Suprapubic skin (tissue), 4 donors: ENCODE data around the gene CCL8. TPM values are rescaled to one million over a fixed set of nuclear protein-coding genes. Genes with fewer than 3 reads are reported as not detected.
"Not testable (repeated sequence)": the region's sequence is repeated elsewhere in the genome, so short reads cannot be mapped to it uniquely, and the experiment has no call there.

Experiments
- DNase-seq, 2 donors: peaks; one replicate each; pipeline ENCODE4 v3.0.0-alpha.2; 2019; ENCODE audit warnings: low spot score in 2 of 2
- H3K27ac ChIP-seq: fragments of 200-600 bp; sonication (generic); one replicate; pipeline ENCODE4 v1.5.1; 2019
- H3K27me3 ChIP-seq: fragments of 200-600 bp; sonication (generic); one replicate; pipeline ENCODE4 v1.5.1; 2019
- H3K36me3 ChIP-seq: fragments of 200-600 bp; sonication (generic); one replicate; pipeline ENCODE4 v1.5.1; 2019
- H3K4me1 ChIP-seq: fragments of 200-600 bp; sonication (generic); one replicate; pipeline ENCODE4 v1.5.1; 2019
- H3K4me3 ChIP-seq: fragments of 200-600 bp; sonication (generic); one replicate; pipeline ENCODE4 v1.5.1; 2019; ENCODE audit warnings: mild to moderate bottlenecking
- H3K9me3 ChIP-seq: fragments of 200-600 bp; sonication (generic); one replicate; pipeline ENCODE4 v1.5.1; 2019
- EP300 ChIP-seq: sonication (generic); formaldehyde crosslinking; IDR thresholded peaks from one replicate; pipeline ENCODE4 v1.6.1; 2017; ENCODE audit warnings: antibody characterized with exemption
- POLR2A ChIP-seq, 2 donors: fragments of 450-650 bp; IDR thresholded peaks; one replicate each; pipeline ENCODE4 v1.6.1; 2017; ENCODE audit warnings: antibody characterized with exemption in 2 of 2, mild to moderate bottlenecking in 2 of 2, moderate library complexity in 2 of 2
- POLR2AphosphoS5 ChIP-seq, 3 donors: sonication (generic); formaldehyde crosslinking; IDR thresholded peaks; one replicate each; pipeline ENCODE4 v1.6.1; 2017; ENCODE audit warnings: antibody characterized with exemption in 3 of 3
- WGBS: methylation state at CpG from one replicate; pipeline ENCODE4 v1.1.5; 2018; 5-methylcytosine and 5-hydroxymethylcytosine counted together
- total RNA-seq, 4 donors: library from RNA; depleted of rRNA; stranded (reverse); fragments of >200 nt; gene quantifications; one replicate each; pipeline ENCODE4 v1.1.0, GENCODE V29; 2016
- TF ChIP-seq, protein P1 (sequence below), 2 donors: fragments of 200-600 bp in 1 of 2; fragments of 450-650 bp in 1 of 2; sonication (generic) in 1 of 2; IDR thresholded peaks; one replicate each; pipeline ENCODE4 v1.5.1; 2016 to 2019; ENCODE audit warnings: antibody characterized with exemption in 2 of 2, mild to moderate bottlenecking in 1 of 2, moderate library complexity in 1 of 2

The CCL8 gene
- total RNA-seq, 4 donors from 2014 or later: 0.64 to 2.2 TPM; not detected in 2

DNA sequence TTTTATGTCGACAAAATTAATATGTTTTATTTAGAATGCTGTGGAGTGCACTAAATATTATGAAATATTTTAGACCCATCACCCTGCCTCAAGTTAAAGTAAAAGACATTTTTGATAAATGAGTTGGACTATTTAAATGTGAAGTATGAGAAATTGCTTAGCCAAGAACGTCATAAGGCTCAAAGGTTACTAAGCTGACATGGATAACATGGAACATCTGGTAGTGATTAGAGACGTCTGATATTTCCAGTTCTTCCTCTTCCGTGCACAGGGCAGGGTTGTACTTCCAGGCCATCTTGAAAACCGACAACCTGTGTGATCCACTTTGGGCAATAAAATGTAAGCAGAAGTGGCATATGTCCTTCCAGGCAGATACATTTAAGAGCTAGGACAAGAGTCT is 7.2 kb upstream of the CCL8 start:
- Histone ChIP-seq H3K27ac (no peak overlapping the region), H3K4me3 (no peak overlapping the region), H3K36me3 (no peaks in the 10 kb centered on the region), H3K27me3 (no peaks in the 10 kb centered on the region), H3K9me3 (no peaks in the 10 kb centered on the region), H3K4me1 (peaks cover 40% of the 10 kb centered on the region)
- WGBS: 45% methylated on average over 5 of the region's 5 CpGs
- no peak for TF ChIP-seq EP300
- TF ChIP-seq POLR2A (IDR thresholded peaks at IDR 0.05): no peak
- TF ChIP-seq, protein P1, sequence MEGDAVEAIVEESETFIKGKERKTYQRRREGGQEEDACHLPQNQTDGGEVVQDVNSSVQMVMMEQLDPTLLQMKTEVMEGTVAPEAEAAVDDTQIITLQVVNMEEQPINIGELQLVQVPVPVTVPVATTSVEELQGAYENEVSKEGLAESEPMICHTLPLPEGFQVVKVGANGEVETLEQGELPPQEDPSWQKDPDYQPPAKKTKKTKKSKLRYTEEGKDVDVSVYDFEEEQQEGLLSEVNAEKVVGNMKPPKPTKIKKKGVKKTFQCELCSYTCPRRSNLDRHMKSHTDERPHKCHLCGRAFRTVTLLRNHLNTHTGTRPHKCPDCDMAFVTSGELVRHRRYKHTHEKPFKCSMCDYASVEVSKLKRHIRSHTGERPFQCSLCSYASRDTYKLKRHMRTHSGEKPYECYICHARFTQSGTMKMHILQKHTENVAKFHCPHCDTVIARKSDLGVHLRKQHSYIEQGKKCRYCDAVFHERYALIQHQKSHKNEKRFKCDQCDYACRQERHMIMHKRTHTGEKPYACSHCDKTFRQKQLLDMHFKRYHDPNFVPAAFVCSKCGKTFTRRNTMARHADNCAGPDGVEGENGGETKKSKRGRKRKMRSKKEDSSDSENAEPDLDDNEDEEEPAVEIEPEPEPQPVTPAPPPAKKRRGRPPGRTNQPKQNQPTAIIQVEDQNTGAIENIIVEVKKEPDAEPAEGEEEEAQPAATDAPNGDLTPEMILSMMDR (IDR thresholded peaks at IDR 0.05): no peak
- TF ChIP-seq POLR2AphosphoS5 (IDR thresholded peaks at IDR 0.05): no peak
- DNase-seq: no peak

DNA sequence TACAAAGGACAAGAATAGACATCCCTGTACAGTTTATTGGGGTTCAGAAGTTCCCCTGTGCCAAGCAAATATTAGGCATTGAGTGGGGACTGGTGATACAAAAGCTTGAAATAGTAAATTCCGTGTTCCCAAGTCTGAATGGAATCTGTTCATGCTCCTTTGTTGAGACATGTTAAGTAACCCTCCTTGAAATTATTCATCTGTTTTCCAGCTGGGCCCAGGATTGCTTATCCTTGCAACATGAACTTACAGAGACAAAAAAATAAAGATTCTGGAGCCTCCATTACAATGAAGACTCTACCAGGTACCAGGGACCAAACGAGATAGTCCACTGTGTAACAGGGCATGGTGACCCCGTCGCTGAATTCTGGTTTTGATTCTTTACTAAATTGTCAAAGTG is 6.1 kb upstream of the CCL8 start:
- no peak overlapping the region for H3K27ac ChIP-seq

DNA sequence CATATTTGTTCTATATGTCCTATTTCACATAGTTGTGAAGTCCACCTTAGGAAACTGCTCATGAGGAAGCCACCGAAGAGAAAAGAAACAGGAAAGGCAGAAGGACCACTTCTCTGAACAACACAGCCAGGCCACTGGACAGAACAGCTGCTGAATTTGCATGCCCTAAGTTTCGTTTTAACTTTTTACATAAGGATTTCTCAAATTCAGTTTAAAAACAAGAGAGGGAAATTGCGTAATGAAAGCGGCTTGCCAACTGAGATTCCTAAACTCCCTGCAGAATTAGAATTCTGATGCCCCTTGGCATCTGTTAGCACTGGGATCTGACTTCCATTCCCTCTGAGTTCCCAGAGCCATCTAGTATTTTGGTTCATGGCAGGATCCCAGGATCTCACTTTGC is 5.0 kb upstream of the CCL8 start:
- H3K36me3 ChIP-seq: no peaks in the 10 kb centered on the region
- TF ChIP-seq EP300 (no peak), POLR2AphosphoS5 (IDR thresholded peaks at IDR 0.05) (peak in 2 of 3 donors; percentile 44 to 73)
- no peak overlapping the region for H3K4me3 ChIP-seq
- 16% methylated on average over 4 of the region's 4 CpGs for WGBS
- DNase-seq: no peak
- peaks cover 31% of the 10 kb centered on the region for H3K4me1 ChIP-seq
- H3K27ac ChIP-seq: peak overlapping the region; percentile 72
- no peaks in the 10 kb centered on the region for H3K9me3 ChIP-seq
- no peaks in the 10 kb centered on the region for H3K27me3 ChIP-seq

More for the DNA sequence above, 6.1 kb upstream of the CCL8 start:
- Histone ChIP-seq H3K36me3 (no peaks in the 10 kb centered on the region), H3K27me3 (no peaks in the 10 kb centered on the region), H3K4me3 (no peak overlapping the region), H3K4me1 (peaks cover 31% of the 10 kb centered on the region), H3K9me3 (no peaks in the 10 kb centered on the region)
- no peak for DNase-seq
- WGBS: 72% methylated on average over 4 of the region's 4 CpGs
- TF ChIP-seq POLR2AphosphoS5 (IDR thresholded peaks at IDR 0.05): no peak
- no peak for TF ChIP-seq POLR2A (IDR thresholded peaks at IDR 0.05)
- no peak for TF ChIP-seq EP300
- TF ChIP-seq, protein P1 (IDR thresholded peaks at IDR 0.05): no peak

DNA sequence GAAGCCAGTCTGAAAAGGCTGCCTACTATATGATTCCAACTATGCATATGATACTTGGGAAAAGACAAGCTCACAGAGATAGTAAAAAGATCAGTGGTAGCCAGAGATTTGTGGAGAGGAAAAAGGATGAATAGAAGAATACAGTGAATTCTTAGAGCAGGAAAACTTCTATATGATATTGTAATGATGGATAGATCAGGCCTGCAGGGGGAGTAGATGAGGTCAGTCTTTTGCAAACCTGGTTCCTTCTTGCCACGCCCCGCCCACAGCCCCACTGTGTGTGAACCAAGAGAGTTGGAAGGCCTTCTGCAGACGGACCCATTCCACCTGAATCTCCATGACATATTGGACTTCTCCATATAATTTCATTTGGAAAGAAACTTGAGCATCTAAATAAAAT is 761 bp upstream of the CCL8 start:
- no peak for DNase-seq
- no peaks in the 10 kb centered on the region for H3K36me3 ChIP-seq
- peaks cover 26% of the 10 kb centered on the region for H3K4me1 ChIP-seq
- TF ChIP-seq EP300 (no peak), POLR2AphosphoS5 (IDR thresholded peaks at IDR 0.05) (no peak), POLR2A (IDR thresholded peaks at IDR 0.05) (no peak)
- TF ChIP-seq, protein P1 (IDR thresholded peaks at IDR 0.05): no peak
- no peaks in the 10 kb centered on the region for H3K9me3 ChIP-seq
- H3K4me3 ChIP-seq: no peak overlapping the region
- 87% methylated on average over 3 of the region's 3 CpGs for WGBS
- H3K27ac ChIP-seq: no peak overlapping the region
- no peaks in the 10 kb centered on the region for H3K27me3 ChIP-seq

DNA sequence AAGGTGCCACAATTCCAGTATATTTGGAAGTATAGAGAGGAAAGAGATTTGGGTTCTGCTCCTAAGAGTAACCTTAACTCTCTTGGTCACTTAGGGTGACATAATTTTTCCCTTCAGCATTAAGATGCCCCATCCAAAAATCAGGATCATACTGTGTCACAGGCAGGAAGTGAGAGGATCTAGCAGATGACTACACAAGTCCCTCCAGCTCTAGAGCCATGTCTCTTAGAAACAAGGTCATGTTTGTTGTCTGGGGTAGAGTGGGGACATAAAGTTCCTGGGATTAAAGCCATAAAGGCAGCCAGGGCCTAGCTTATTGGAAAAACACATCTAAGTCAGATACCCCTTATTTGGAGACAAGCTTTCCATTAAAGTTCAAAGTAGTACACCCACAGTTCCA is 2.7 kb downstream of the CCL8 start:
- H3K27ac ChIP-seq: peak overlapping the region; percentile 66
- no peaks in the 10 kb centered on the region for H3K36me3 ChIP-seq
- DNase-seq: no peak
- H3K4me3 ChIP-seq: no peak overlapping the region
- H3K27me3 ChIP-seq: no peaks in the 10 kb centered on the region
- peaks cover 4% of the 10 kb centered on the region for H3K4me1 ChIP-seq
- no peak for TF ChIP-seq POLR2A (IDR thresholded peaks at IDR 0.05)
- TF ChIP-seq POLR2AphosphoS5 (IDR thresholded peaks at IDR 0.05): no peak
- TF ChIP-seq, protein P1 (IDR thresholded peaks at IDR 0.05): no peak
- TF ChIP-seq EP300: no peak
- no peaks in the 10 kb centered on the region for H3K9me3 ChIP-seq

DNA sequence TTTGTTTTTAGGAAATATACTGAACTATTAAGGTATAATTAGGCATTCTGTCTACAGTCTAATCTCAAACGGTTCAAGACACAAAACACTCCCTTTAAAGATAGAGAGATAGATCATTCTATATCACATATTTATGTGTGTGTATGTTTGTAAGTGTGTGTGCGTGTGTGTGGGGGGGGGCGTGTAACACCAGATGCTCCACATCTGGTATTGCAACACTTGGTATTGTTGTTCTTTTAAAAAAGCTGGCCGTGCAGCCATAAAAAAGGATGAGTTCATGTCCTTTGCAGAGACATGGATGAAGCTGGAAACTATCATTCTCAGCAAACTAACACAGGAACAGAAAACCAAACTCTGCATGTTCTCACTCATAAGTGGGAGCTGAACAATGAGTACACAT is 8.3 kb downstream of the CCL8 start:
- not testable (repeated sequence) for H3K27ac ChIP-seq, H3K4me3 ChIP-seq, H3K36me3 ChIP-seq, H3K4me1 ChIP-seq, H3K27me3 ChIP-seq, H3K9me3 ChIP-seq, DNase-seq
- 60% methylated on average over 4 of the region's 4 CpGs for WGBS
